Measurements from ENCODE around the gene ILKAP.
"Not testable (repeated sequence)": the region's sequence is repeated elsewhere in the genome, so short reads cannot be mapped to it uniquely, and the experiment has no call there.

The ILKAP gene

GRCh38 chr2:238187618-238188548, 15.6 kb downstream of the ILKAP start:
- DNase-seq = no peak

DNA sequence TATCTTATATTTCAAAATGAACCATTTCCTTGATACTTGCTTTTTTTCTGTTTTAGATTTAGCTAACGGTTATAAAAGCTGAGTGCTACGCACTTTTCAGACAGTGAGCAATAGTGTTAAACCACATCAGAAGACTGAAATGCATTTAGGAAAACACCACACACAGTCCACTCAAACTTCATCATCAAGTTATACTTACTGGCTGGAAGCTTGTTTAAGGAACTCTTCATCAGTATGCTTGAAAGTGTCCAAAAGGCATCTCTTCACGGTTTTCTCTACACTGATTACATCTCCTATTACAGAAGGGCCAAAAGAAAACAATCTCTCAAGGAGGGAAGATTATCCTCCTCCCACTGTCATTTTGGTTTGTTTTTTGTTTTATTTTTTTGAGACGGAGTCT, 19.7 kb downstream of the ILKAP start:
- DNase-seq = no peak

DNA sequence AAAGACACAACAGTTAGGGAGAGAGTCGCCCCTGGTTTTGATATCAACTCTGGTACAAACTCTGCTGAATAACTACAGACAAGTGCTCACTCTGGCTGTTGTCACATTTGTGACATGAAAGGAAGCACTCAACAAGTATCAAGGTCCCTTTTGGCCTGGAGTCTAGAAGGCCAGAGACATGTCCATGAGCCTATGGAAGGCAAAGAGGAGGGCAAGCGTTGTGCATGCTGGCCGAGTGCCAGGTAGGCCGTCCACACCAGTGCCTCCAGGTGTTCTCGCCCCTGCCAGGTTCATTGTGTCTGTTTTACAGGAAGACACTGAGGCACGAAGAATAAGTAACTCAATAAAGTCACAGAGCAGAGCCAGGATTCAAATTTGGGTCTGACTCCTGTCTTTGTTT, 21.1 kb downstream of the ILKAP start:
- DNase-seq = no peak

DNA sequence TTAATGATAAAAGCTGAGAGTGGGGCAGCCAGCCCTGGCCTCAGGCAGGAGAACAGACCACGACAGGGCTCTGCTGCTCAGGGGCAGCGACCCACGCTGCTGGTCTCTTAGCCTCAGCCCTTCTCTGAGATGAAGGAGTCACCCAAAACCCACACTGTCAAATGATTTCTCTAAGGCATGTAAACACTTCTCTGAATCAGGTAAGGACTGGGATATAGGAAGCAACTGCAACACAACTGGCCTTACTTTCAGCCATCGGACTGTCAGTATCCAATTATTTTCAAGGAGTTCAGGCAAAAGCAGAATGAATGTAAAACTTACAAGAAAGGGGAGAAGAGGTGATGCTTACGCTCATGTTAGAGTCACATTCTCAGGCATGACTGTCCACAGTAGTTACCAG, 22.9 kb downstream of the ILKAP start:
- DNase-seq = no peak

- no peak for DNase-seq
Measured at GRCh38 chr2:238176613-238177012, 26.9 kb downstream of the ILKAP start.

GRCh38 chr2:238174701-238175100, 28.8 kb downstream of the ILKAP start:
- DNase-seq = no peak

GRCh38 chr2:238174291-238174690, 29.2 kb downstream of the ILKAP start:
- DNase-seq = no peak

DNA sequence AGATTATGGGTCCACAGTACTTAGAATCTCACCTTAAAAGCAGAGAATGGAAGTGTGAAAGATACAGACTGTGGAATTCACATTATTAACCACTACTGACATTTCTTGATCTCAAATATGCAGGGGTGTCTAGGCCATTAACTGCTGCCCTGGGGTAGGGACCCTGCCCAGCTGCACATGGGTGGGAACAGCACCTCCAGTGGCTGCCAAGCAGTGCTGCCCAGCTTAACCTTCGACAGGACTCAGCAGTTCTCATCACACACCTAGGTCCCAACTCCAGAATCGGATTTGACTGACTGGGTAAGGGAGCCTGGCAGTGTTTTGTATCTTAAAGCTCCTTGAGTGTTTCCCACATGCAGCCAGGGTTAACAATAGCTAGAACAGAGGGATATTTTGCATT, 29.8 kb downstream of the ILKAP start:
- no peak for DNase-seq

GRCh38 chr2:238172439-238172838, 31.1 kb downstream of the ILKAP start:
- DNase-seq = no peak

DNA sequence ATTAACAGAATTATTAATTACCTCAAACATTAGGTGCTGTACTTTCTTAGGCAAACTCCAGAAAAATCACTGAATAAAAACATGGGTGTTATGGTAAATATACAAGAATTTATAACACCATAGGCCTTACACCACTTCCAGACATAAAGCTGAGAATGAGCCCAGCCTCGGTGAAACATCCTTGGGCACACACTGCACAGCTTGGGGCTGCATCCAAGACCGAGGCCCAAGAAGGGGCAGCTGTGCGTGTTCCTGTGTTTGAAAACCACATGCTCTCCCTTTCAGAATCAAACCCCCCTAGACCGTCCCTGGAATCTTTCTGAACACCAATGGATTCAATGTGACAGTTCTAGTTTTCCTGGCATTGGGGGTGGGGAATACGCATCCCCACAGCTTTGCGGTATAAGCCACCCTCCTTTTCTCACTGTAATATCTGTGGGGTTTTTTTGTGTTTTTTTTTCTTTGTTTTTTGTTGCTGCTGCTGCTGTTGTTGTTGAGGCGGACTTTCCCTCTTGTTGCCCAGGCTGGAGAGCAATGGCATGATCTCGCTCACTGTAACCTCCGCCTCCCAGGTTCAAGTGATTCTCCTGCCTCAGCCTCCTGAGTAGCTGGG, 31.8 kb downstream of the ILKAP start:
- no peak for DNase-seq

GRCh38 chr2:238171072-238171431, 32.4 kb downstream of the ILKAP start:
- DNase-seq = not testable (repeated sequence)

DNA sequence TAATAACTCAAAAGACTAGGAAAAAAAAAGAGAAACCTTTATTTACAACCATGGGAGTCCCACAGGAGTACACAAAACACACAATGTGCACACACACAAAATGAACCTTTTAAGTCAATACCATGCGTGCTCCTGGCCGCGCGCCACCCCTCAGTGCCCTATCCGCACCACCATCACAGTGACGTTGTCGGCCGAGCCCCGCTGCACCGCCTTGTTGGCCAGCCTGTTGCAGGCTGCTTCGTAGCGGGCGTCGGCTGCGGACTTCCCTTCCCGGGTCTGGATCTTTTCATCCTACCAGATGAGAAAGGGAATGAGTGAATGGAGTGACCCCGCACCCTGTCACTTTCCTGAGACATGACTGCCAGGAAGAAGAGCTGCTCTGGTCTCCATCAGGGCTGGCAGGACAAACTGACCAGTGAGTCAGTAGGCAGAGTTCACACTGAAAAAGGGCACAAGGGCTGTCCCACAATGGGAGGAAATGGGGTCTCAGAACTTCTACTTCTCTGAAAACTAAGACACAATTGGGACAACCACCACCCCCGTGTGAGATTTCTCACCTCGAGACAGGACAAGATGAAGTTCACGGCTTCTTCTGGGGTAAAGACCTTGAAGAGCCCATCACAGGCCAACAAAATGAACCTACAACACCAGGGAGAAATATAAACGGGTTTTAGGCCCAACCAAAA, 33.0 kb downstream of the ILKAP start:
- DNase-seq = no peak

DNA sequence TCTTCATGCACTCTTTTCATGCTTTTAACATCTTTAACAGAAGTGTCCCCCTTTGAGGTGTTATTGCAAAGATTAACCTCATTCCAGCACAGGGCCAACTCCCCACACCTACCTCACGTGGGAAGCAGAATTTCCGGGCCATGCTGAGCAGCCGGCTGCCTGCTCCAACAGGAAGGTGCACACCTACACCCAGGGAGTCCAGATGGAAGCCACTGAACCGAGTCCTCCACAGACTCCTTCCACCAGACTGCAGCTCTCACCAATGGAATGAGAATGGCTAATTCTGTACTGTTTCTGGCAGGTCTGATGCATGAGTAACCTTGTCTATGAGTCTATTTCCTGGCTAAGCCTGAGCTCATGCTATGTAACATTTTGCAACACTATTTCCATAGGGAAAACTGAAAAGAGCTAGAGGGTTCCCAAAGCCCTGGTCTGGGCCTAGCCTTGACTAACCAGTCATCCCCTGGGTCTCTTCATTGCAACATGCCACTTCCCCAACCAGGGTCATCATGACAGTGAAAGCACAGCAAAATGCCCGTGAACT, 33.7 kb downstream of the ILKAP start:
- no peak for DNase-seq

DNA sequence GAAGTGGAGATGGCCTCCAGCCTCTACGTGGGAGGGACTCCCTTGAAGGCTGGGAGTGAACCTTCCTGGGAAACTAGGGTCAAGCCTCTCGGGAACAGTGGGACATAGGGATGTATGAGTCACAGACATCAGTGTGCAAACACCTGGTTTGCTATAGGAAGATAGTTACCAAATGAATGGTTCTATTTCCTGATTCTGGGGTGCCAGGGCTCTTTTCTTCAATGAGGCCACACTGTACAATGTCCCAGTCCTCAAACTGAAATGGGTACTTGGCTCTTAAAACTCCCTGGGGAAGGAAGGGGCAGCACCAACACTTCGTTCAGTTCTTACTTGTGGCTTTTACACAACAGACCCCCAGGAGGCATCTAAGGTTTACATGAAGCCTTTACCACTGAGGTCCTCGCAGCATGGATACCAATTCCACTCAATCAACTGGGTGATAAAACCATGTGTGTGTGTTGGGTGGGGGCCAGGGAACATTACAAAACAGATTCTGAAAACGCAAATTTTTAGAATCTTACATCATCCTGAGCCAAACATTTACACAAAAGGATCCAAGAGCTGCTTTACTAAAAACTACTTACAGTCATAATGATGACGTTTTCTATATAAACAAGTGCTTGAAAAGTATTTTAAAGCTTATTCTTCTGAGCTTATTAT, 34.3 kb downstream of the ILKAP start:
- DNase-seq = no peak

DNA sequence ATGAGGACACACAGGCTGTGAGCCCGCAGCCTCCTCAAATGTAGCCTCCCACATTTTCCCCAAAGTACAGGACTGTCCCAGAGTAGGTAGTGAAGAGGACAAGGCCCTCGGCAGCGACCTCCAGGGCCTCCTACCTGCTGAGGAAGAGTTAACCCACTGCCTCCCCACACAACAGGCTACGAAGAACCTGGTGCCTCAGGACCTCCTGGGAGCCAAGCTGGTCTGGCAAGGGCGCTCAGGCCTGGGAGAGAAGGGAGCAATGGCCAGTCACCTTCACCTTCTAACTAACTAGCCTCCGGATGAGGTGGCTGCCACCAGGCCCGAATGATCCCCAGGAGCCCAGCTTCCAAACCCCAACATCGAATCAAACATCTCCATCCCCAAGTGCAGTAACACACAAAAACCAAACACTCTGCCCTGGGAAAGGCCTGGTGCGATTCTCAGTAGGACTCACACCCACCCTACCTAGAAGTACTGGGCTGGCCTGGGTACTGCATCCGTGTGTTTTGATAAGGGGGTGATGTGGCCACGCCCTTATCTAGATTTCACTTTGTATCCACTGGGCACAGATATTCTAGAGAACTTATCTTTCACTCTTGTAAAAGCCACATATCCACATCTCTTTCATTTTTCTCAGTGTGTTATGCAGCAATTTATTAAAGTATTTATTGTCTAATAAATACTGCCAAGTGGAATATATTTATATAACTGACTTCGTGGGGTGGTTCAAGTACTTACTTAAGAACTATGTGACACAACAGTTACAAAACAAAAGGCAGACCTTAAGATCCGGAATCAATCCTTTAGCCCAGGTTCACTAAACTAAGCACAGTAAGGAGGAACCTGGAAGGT, 35.1 kb downstream of the ILKAP start:
- no peak for DNase-seq

DNA sequence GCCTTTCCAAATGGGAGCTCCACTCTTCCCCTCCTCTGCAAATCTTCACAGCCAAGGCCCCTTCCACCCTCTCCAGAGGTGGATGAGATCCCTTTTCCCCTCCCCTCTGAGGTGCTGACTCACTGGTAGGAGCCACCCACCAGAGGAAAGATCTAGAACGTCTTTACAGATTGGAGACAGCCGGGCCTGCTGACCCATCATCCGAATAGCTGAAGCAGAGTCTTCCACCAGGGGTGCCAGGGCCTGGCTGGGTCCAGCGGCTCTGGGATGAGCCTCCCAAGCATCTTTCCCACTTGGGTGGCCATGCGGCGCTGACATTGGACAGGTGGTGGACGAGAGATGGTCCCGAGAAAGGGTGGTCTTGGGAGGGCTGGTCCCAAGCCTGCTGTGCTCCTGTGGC, 35.7 kb downstream of the ILKAP start:
- no peak for DNase-seq

GRCh38 chr2:238167344-238167715, 36.2 kb downstream of the ILKAP start:
- no peak for DNase-seq

DNA sequence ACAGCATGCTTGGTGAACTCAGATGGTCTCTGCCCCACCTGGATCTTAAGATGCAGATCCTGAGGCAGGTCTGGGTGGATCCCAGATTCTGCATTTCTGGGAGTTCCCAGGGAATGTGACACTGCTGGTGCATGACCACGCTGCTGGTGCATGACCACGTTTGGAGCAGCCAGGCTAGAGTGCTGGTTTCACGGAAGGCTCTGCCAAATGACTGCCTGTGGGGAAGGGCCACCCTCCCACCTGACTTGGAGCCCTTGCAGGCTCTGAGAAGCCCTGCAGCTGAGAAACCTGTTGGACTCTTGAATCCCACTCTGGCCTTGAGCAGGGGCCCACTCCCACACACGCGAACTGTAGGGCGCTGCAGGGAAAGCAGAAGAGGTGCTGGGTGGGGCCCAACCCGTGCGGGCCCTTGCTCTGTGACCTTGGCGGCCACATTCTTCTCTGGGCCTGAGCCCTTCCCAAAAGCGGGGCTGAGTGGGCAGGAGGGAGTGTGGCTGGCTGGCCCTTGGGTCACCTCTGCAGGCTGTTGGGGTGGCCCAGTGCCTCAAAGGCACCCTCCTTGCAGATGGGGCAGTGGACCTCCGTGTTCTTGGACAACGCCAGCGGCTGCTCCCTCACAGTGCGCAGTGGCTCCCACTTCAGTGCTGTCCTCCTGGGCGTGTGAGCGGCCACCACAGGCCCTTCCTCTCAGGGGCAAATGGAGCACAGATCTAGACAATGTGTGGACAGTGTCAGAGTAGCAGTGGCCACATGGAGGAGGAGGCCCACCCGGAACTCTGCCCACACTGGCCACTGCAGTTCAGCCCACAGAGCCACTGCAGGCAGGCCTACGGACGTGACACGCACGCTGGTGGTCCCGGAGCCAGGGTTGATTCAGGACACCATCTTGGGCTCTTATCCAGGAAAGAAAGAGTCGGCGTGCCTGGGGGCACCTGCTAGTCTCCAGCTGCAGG, 36.8 kb downstream of the ILKAP start:
- no peak for DNase-seq

DNA sequence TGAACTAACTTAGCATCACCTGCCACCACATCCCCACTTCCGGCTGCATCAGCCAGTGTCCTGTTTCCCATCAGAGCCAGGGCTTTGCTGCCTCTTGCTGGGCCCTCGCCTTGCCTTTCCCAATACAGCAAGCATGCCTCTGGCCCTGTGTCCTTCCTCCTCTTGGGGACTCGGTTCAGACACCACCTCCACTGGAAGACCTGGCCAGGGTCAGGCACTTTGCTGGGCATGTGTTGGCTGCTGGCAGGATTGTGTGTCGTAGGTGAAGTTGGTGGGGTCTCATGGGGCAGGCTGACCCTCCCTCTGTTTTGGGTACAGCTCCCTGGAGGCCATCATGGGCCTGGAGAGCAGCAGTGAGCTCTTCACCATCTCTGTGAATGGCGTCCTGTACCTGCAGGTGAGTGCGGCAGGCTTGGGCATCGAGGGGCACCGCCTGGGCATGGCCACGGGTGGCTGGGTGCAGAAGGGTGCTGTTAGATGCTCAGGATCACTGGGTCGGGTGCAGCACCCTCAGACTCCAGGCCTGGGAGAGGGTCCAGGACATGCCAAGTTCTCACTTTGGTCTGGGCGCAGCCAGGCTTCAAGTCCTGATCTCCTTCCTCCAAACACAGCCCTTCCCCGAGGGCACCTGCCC, 38.1 kb downstream of the ILKAP start:
- DNase-seq = no peak

GRCh38 chr2:238164906-238165287, 38.6 kb downstream of the ILKAP start:
- DNase-seq = no peak

Data from NCI-H2081 treated with DMSO at 0.1 percent for 48 hours (cell line).